ENCODE measurements around the gene MT1F. TPM values are rescaled to one million over a fixed set of nuclear protein-coding genes. Genes with fewer than 3 reads are reported as not detected.
"Not testable (repeated sequence)": the region's sequence is repeated elsewhere in the genome, so short reads cannot be mapped to it uniquely, and the experiment has no call there.

Gene MT1F
- polyA plus RNA-seq (ENCODE audit: insufficient read length in 4 of 4) = 10 to 100 TPM; 43.8 to 84.1 (median 71.3) TPM

DNA sequence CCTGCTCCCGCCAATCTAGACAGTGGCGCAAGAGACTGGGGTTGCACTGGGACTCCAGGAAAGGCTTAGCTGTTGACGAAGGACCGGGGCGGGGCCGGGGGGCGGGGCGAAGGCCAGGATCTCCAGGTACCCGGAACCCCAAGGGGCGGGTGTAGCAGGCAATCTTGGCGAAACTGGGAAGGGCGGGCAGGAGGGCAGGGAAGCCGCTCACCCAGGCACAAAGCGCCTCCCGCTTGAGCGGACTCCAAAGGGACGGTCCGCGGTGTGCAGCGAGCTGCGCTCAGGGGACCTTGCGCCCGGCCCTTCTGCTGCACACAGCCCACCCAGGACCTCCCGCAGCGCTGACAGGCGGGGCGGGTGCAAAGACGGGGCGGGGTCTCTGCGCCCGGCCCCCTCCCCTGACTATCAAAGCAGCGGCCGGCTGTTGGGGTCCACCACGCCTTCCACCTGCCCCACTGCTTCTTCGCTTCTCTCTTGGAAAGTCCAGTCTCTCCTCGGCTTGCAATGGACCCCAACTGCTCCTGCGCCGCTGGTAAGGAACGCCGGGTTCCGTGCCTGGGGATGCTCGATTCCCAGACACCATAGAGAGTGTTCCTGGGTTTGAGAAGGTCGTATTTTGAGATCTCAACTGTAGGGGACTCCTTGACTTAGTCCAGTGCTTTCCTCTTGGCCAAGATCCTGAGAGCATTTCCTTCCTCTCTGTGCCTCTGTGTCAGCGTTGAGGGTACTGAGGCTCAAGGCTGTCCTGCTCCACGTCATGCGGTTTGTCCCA is at the start of gene MT1F:
TSS of gene MT1F (plus strand) at position 405 of the 772 bp plus-strand sequence. CDS start at position 505, 100 bp downstream.
- peak in 1 of 4 donors; percentile 53 for DNase-seq (ENCODE audit: low read depth in 4 of 4, low spot score in 2 of 4)

GRCh38 chr16:56608043-56608875 is 49.5 kb upstream of the MT1F start, which contains the start of gene MT2A:
Gene MT2A (plus strand): TSS chr16:56608584. CDS start chr16:56608656, 72 bp downstream.
- DNase-seq (ENCODE audit: low read depth in 4 of 4, low spot score in 2 of 4) = peak in 3 of 4 donors; percentile 48 to 83 (median 81)

- no peak for DNase-seq (ENCODE audit: low read depth in 4 of 4, low spot score in 2 of 4)
Observed at GRCh38 chr16:56608876-56609462, 48.8 kb upstream of the MT1F start.

GRCh38 chr16:56609463-56609921 is 48.3 kb upstream of the MT1F start:
- peak in 1 of 4 donors; percentile 59 for DNase-seq (ENCODE audit: low read depth in 4 of 4, low spot score in 2 of 4)

- DNase-seq (ENCODE audit: low read depth in 4 of 4, low spot score in 2 of 4) = no peak
Observed at GRCh38 chr16:56610017-56610608, 47.6 kb upstream of the MT1F start.

GRCh38 chr16:56610609-56611111 is 47.1 kb upstream of the MT1F start:
- no peak for DNase-seq (ENCODE audit: low read depth in 4 of 4, low spot score in 2 of 4)

DNA sequence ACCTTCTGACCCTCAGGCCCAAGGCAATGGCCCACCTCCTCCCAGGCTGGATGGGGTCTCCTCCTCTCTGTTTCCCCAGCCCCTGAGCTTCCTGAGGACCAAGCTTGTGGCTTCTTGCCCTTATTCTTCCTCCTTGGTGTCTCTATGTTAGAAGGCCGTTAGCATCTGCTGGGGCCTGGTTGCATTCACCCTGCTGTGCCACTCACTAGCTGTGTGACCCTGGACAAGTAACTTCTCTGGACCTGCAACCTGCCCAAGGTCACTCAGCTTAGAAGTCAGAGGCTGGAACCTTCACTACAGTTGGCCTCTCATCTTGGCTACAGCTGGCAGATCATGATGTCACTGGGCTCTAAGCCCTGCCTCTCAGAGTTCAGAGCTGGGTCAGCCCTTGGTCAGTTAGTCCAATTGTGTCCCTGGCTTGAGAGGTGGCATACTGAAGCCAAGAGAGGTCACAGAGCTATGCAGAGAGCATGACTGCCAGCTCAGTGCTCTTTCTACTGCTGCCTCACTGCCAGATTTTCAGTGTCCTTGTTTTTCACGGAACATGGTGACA is 46.4 kb upstream of the MT1F start:
- DNase-seq (ENCODE audit: low read depth in 4 of 4, low spot score in 2 of 4) = no peak

DNA sequence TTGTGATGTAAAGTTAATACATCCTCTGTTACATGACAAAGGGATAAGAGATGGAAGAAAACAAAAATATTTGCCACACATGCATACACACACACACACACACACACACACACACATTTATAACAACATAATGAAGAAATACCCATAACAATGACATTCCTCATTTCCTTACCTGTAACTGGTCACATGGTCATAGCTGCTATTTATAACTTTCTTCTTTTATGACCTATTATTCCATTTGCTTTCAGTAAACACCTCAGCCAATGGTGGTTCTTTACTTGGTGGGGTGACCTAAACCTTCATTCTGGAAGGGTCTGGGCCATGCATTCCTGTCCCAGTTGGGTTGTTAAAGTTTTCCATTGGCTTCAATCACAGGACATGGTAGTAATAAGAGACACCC is 44.1 kb upstream of the MT1F start:
- no peak for DNase-seq (ENCODE audit: low read depth in 4 of 4, low spot score in 2 of 4)

DNA sequence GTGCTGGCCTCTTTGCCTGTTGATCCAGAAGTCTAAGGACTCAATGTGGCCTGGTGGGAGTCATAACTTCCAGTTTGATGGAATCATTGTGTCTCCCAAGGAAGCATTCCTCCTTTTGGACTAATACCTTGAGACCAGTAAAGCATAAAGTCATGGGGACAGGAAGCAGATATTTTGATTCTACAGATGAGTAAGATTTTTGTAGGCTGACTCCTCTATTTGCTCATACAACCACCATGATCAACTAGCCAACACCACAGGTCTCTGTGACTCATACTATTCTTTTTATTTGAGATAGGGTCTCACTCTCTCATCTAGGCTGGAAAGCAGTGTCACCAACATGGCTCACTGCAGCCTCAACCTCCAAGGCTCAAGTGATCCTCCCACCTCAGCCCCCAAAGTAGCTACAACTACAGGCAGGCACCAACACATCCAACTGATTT is 43.2 kb upstream of the MT1F start:
- DNase-seq (ENCODE audit: low read depth in 4 of 4, low spot score in 2 of 4) = no peak

GRCh38 chr16:56615353-56615752 is 42.4 kb upstream of the MT1F start:
- no peak for DNase-seq (ENCODE audit: low read depth in 4 of 4, low spot score in 2 of 4)

GRCh38 chr16:56616608-56617211 is 41.0 kb upstream of the MT1F start:
- DNase-seq (ENCODE audit: low read depth in 4 of 4, low spot score in 2 of 4) = no peak

- DNase-seq (ENCODE audit: low read depth in 4 of 4, low spot score in 2 of 4) = no peak
Observed at GRCh38 chr16:56617212-56618085, 40.3 kb upstream of the MT1F start.

GRCh38 chr16:56618138-56618537 is 39.6 kb upstream of the MT1F start:
- no peak for DNase-seq (ENCODE audit: low read depth in 4 of 4, low spot score in 2 of 4)

DNA sequence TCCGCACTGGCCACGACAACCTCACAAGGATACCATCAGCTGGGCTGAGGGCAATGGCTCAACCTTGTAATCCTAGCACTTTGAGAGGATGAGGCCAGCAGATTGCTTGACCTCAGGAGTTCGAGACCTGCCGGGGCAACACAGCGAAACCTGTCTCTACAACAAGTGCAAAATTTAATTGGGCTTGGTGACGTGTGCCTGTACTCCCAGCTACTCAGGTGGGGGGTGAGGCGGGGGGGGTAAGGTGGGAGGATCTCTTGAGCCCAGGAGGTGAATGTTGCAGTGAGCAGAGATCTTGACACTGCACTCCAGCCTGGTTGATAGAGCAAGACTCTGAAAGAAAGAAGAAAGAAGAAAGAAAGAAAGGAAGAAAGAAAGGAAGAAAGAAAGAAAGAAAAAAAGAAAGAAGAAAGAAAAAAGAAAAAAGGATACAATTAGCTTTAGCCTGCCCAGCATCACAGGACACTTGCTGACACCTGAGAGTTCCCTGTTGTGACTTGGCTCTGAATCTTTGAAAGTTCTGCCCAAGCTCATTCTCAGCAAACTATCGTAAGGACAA is 37.3 kb upstream of the MT1F start:
- DNase-seq (ENCODE audit: low read depth in 4 of 4, low spot score in 2 of 4) = no peak

GRCh38 chr16:56621665-56622445 is 35.9 kb upstream of the MT1F start:
- not testable (repeated sequence) for DNase-seq (ENCODE audit: low read depth in 4 of 4, low spot score in 2 of 4)

- not testable (repeated sequence) for DNase-seq (ENCODE audit: low read depth in 4 of 4, low spot score in 2 of 4)
Observed at GRCh38 chr16:56623184-56623583, 34.6 kb upstream of the MT1F start.

DNA sequence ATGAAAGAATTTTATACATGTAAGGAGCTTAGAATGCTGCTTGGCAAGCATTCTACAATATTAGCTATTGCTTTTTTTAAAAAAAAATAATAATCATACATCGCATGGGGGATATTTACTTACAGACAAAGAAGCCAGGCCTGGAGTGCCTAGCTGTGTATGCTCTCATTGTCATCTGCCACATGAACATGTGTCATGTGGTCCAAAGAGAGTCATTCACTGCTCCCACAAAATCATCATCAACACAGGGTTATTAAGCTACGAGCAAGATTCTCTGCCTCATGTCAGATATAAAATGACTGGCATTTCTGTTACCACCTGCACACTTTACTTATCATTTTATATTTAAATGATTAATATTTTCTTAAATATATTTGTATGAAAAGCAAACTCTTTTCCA is 34.1 kb upstream of the MT1F start:
- DNase-seq (ENCODE audit: low read depth in 4 of 4, low spot score in 2 of 4) = no peak

Data from left renal cortex interstitium (tissue), 4 donors.